ENCODE results near the gene EPHA7.

GRCh38 chr6:93266116-93266817 is 153.1 kb downstream of the EPHA7 start:
- no peak for TF ChIP-seq CTCF (IDR thresholded peaks at IDR 0.05; ENCODE audit: extremely low read depth in 1 of 2, insufficient read depth in 1 of 2, low read depth in 1 of 2, low read length in 2 of 2)
- no peak for TF ChIP-seq EZH2 (IDR thresholded peaks at IDR 0.05; ENCODE audit: borderline replicate concordance, low read depth, low read length, severe bottlenecking)
- TF ChIP-seq POLR2AphosphoS5 (IDR thresholded peaks at IDR 0.05; ENCODE audit: insufficient read depth, low read depth, low read length) = no peak

Measured in endothelial cell of umbilical vein (primary cell).